Measurements from ENCODE around the gene FMO4. TPM values are rescaled to one million over a fixed set of nuclear protein-coding genes. Genes with fewer than 3 reads are reported as not detected.

Gene FMO4
- total and polyA plus RNA-seq, 10 of the 15 experiments (the other 5 are each of a cell fraction or from before 2014, with no cell fraction given) = 0.26 to 3.0 (median 1.1) TPM

- no peaks in the 10 kb centered on the region for H3K79me2 ChIP-seq (ENCODE audit: control insufficient read depth, insufficient read depth, low read length)
- 0% methylated on average over 2 of the region's 2 CpGs for WGBS (ENCODE audit: insufficient coverage, insufficient replicate concordance, low lambda C conversion rate, missing lambda C conversion rate)
- no peaks in the 10 kb centered on the region for H3K4me1 ChIP-seq (ENCODE audit: control insufficient read depth, insufficient read depth, low read length)
- TF ChIP-seq STAT3 (IDR thresholded peaks at IDR 0.05; ENCODE audit: low read depth, low read length) = no peak
- no peak for TF ChIP-seq RELA (IDR thresholded peaks at IDR 0.05; ENCODE audit: borderline replicate concordance, partially characterized antibody)
- no peak for TF ChIP-seq MLLT1 (IDR thresholded peaks at IDR 0.05)
- no peak for TF ChIP-seq BMI1 (IDR thresholded peaks at IDR 0.05; ENCODE audit: borderline replicate concordance)
- TF ChIP-seq BHLHE40 (IDR thresholded peaks at IDR 0.05; ENCODE audit: borderline replicate concordance in 1 of 2, low read depth in 2 of 2, low read length in 1 of 2) = no peak
- no peak for TF ChIP-seq NFXL1 (IDR thresholded peaks at IDR 0.05; ENCODE audit: borderline replicate concordance)
- no peak for TF ChIP-seq LARP7 (IDR thresholded peaks at IDR 0.05)
- TF ChIP-seq HDAC6 (IDR thresholded peaks at IDR 0.05; ENCODE audit: unreplicated experiment) = no peak
- no peak for TF ChIP-seq TCF3 (IDR thresholded peaks at IDR 0.05; ENCODE audit: borderline replicate concordance, insufficient read depth, low read depth, low read length)
- TF ChIP-seq MEF2A (IDR thresholded peaks at IDR 0.05; ENCODE audit: insufficient read depth, low read depth, low read length) = no peak
- TF ChIP-seq SPI1 (IDR thresholded peaks at IDR 0.05; ENCODE audit: borderline replicate concordance, insufficient read depth, low read depth, low read length) = no peak
- in situ Hi-C loops (cut with MboI) (no loop called here), intact Hi-C loops (cut with micrococcal nuclease; ENCODE audit: unreplicated experiment) (no loop called here)
- SMC1A ChIA-PET (ENCODE audit: uncharacterized antibody, unreplicated experiment) = interaction anchor here (0.7 kb wide), 1 partner anchor 218 kb away, joined by 3 read pairs; no protein-coding TSS in a partner anchor
- no peak overlapping the region for H3K27ac ChIP-seq (ENCODE audit: control insufficient read depth, insufficient read depth)
- no peak overlapping the region for H3K4me2 ChIP-seq (ENCODE audit: control insufficient read depth, insufficient read depth)
- no peak for ATAC-seq
- no peak overlapping the region for H2AFZ ChIP-seq (ENCODE audit: control insufficient read depth, low read depth, low read length)
- no peak overlapping the region for H3K9ac ChIP-seq (ENCODE audit: control insufficient read depth, insufficient read depth, low read length)
- no peak overlapping the region for H3K4me3 ChIP-seq
- H3K27me3 ChIP-seq (replicated peaks in 1 of 2; ENCODE audit: control insufficient read depth in 2 of 2, insufficient read depth in 2 of 2, low read length in 1 of 2) = peaks cover 0 to 3% of the 10 kb centered on the region in 2 experiments; a peak in 2 of 4 replicates
- no peaks in the 10 kb centered on the region for H3K36me3 ChIP-seq (ENCODE audit: control insufficient read depth in 2 of 2, insufficient read depth in 2 of 2, low read length in 1 of 2)
- POLR2A ChIA-PET = no interaction called here
- FAIRE-seq = no peak
- H4K20me1 ChIP-seq (ENCODE audit: control insufficient read depth, insufficient read depth) = no peaks in the 10 kb centered on the region
- CTCF ChIA-PET = interaction anchor here (1.9 kb wide), 1 partner anchor 34 kb away, joined by 6 read pairs; the partner anchor contains the start of gene FMO4
- RAD21 ChIA-PET (ENCODE audit: unreplicated experiment) = no interaction called here
- no peaks in the 10 kb centered on the region for H3K9me3 ChIP-seq (replicated peaks; ENCODE audit: control insufficient read depth, insufficient read depth, low read length)
- DNase-seq (ENCODE audit: low read depth, low spot score) = no peak
- BruUV-seq (replicated peaks) = no TSS peak
Measured at GRCh38 chr1:171279234-171279633, 34.7 kb upstream of the FMO4 start.
